Endothelial cell of umbilical vein (primary cell): Measurements from ENCODE around the gene DNAJC4. TPM values are rescaled to one million over a fixed set of nuclear protein-coding genes. Genes with fewer than 3 reads are reported as not detected.

Experiments used
- BruUV-seq: library from RNA; stranded (reverse); fragments of 400-500 nt; replicated peaks from 2 replicates; lab custom pipeline; 2021; lab: Mats Ljungman, UMichigan
- CTCF ChIA-PET: fragments of 300-600, 350-600 bp; sonication (Branson Sonifier 250); formaldehyde crosslinking; loops from one replicate; lab custom pipeline; 2021; ENCODE audit warnings: antibody characterized with exemption, inconsistent platforms; lab: Charles Lee
- POLR2A ChIA-PET: fragments of 300-600, 350-600 bp; sonication (Branson Sonifier 250); formaldehyde crosslinking; loops from one replicate; lab custom pipeline; 2021; ENCODE audit warnings: antibody characterized with exemption, inconsistent platforms; lab: Charles Lee
- DNase-seq: peaks from one replicate; pipeline ENCODE4 v3.0.0-alpha.2; 2011; ENCODE audit warnings: low read depth, low spot score
- FAIRE-seq: peaks from 2 replicates; lab custom pipeline; 2011; peaks lifted over from hg19 to GRCh38; lab: Jason Lieb, UNC
- H2AFZ ChIP-seq: 2 replicates; pipeline ENCODE4 v1.6.0; 2012; ENCODE audit warnings: low read depth, low read length, control low read depth, inconsistent platforms
- H3K27ac ChIP-seq: 2 replicates; pipeline ENCODE4 v1.5.1; 2011; ENCODE audit warnings: low read depth, mild to moderate bottlenecking, control low read depth, low read length, moderate library complexity; ENCODE audit not compliant: insufficient read depth
- H3K27me3 ChIP-seq, 2 experiments: 2 replicates each; pipeline versions ENCODE4 v1.6.0 to v1.6.1; 2011; ENCODE audit warnings: low read length in 2 of 2, mixed read lengths in 1 of 2; ENCODE audit not compliant: control insufficient read depth in 2 of 2, insufficient read depth in 2 of 2
- H3K36me3 ChIP-seq, 2 experiments: 2 replicates in 1 of 2; 3 replicates in 1 of 2; pipeline ENCODE4 v1.5.1; 2011; ENCODE audit warnings: low read length in 2 of 2, mild to moderate bottlenecking in 1 of 2, moderate library complexity in 1 of 2; ENCODE audit not compliant: control insufficient read depth in 2 of 2, insufficient read depth in 2 of 2; ENCODE audit errors: extremely low read depth in 1 of 2
- H3K4me1 ChIP-seq: 3 replicates; pipeline ENCODE4 v1.5.1; 2011; ENCODE audit warnings: mild to moderate bottlenecking, low read length; ENCODE audit not compliant: control insufficient read depth, insufficient read depth; ENCODE audit errors: extremely low read depth
- H3K4me2 ChIP-seq: 2 replicates; pipeline ENCODE4 v1.6.1; 2011; ENCODE audit warnings: low read length, control low read depth, mixed read lengths; ENCODE audit not compliant: insufficient read depth
- H3K4me3 ChIP-seq, 3 experiments: fragments of 200-600 bp in 1 of 3; sonication (generic), shearing (Covaris generic) in 1 of 3; replicated peaks in 1 of 3; 2 replicates each; pipeline ENCODE4 v1.5.1; 2011 to 2016; ENCODE audit warnings: control low read depth in 3 of 3, low read length in 3 of 3, mild to moderate bottlenecking in 2 of 3, inconsistent platforms in 1 of 3, low read depth in 1 of 3, moderate library complexity in 1 of 3; ENCODE audit not compliant: insufficient read depth in 1 of 3
- H3K79me2 ChIP-seq: 2 replicates; pipeline ENCODE4 v1.6.0; 2012; ENCODE audit warnings: low read length, inconsistent platforms; ENCODE audit not compliant: control insufficient read depth, insufficient read depth
- H3K9ac ChIP-seq: replicated peaks from 2 replicates; pipeline ENCODE3; 2011; ENCODE audit warnings: low read length, control low read depth; ENCODE audit not compliant: insufficient read depth; ENCODE audit errors: extremely low read depth
- H3K9me1 ChIP-seq: replicated peaks from 3 replicates; pipeline ENCODE4 v1.6.0; 2011; ENCODE audit warnings: mild to moderate bottlenecking, low read length; ENCODE audit not compliant: control insufficient read depth, insufficient read depth; ENCODE audit errors: extremely low read depth
- H3K9me3 ChIP-seq: replicated peaks from 2 replicates; pipeline ENCODE4 v1.5.1; 2012; ENCODE audit warnings: low read length, inconsistent platforms; ENCODE audit not compliant: control insufficient read depth, insufficient read depth
- H4K20me1 ChIP-seq: replicated peaks from 2 replicates; pipeline ENCODE3; 2011; ENCODE audit warnings: mild to moderate bottlenecking, low read length; ENCODE audit not compliant: control insufficient read depth, insufficient read depth; ENCODE audit errors: extremely low read depth
- EZH2 ChIP-seq: IDR thresholded peaks from 2 replicates; pipeline ENCODE4 v1.6.1; 2012; ENCODE audit warnings: borderline replicate concordance, low read depth, mild to moderate bottlenecking, moderate library complexity, low read length, inconsistent platforms; ENCODE audit not compliant: severe bottlenecking
- FOS ChIP-seq: IDR thresholded peaks from 2 replicates; pipeline ENCODE4 v1.6.1; 2011; ENCODE audit warnings: mild to moderate bottlenecking, low read length, moderate library complexity, borderline replicate concordance; ENCODE audit not compliant: insufficient read depth
- GATA2 ChIP-seq: IDR thresholded peaks from 2 replicates; pipeline ENCODE4 v1.7.0; 2011; ENCODE audit warnings: low read depth, mild to moderate bottlenecking, moderate library complexity, mixed read lengths, low read length; ENCODE audit not compliant: insufficient read length, insufficient read depth
- JUN ChIP-seq: IDR thresholded peaks from 2 replicates; pipeline ENCODE4 v1.6.1; 2011; ENCODE audit warnings: borderline replicate concordance, low read depth; ENCODE audit not compliant: insufficient read length, insufficient read depth
- MYC ChIP-seq: IDR thresholded peaks from one replicate; pipeline ENCODE4 v1.6.1; 2011; ENCODE audit warnings: mild to moderate bottlenecking, low read depth, low read length
- POLR2A ChIP-seq: IDR thresholded peaks from 2 replicates; pipeline ENCODE4 v1.6.1; 2012; ENCODE audit warnings: low read depth, mild to moderate bottlenecking, control low read depth, low read length
- POLR2AphosphoS5 ChIP-seq: IDR thresholded peaks from 2 replicates; pipeline ENCODE4 v1.6.1; 2012; ENCODE audit warnings: low read depth, mild to moderate bottlenecking, control low read depth, low read length, moderate library complexity; ENCODE audit not compliant: insufficient read depth
- dilution Hi-C: fragments of 300-500 bp; cut with MboI; formaldehyde crosslinking; loops from one replicate; pipeline ENCODE4 v1.15.0; 2019; ENCODE audit warnings: low sequenced_read_pairs; ENCODE audit not compliant: extremely low pct_ligation_motif_present
- intact Hi-C: fragments of 100-400 bp; cut with micrococcal nuclease; formaldehyde crosslinking; loops from one replicate; pipeline ENCODE4 v1.10.0; 2022
- polyA plus RNA-seq, 4 experiments: library from polyadenylated mRNA; depleted of rRNA in 3 of 4; stranded (reverse) in 3 of 4; unstranded in 1 of 4; fragments of >200 nt; gene quantifications; 2 replicates each; pipeline versions ENCODE4 v1.2.1 to v1.2.3, GENCODE V29; 2011 to 2012; ENCODE audit warnings: missing spikeins in 1 of 4
- total RNA-seq: library from RNA; stranded (reverse); gene quantifications from 2 replicates; pipeline ENCODE4 v1.2.3, GENCODE V29; 2021
- TF ChIP-seq, protein P1 (sequence below), 2 donors: IDR thresholded peaks; 1 replicate in 1 of 2; 2 replicates in 1 of 2; pipeline ENCODE4 v1.5.1; 2011; ENCODE audit warnings: low read length in 2 of 2, mild to moderate bottlenecking in 2 of 2, moderate library complexity in 2 of 2, control low read depth in 1 of 2, inconsistent platforms in 1 of 2, low read depth in 1 of 2; ENCODE audit not compliant: insufficient read depth in 1 of 2; ENCODE audit errors: extremely low read depth in 1 of 2
- TF ChIP-seq, protein P2 (sequence below): IDR thresholded peaks from 2 replicates; pipeline ENCODE4 v1.6.1; 2011; ENCODE audit not compliant: insufficient read depth, insufficient read length

Gene DNAJC4
- total and polyA plus RNA-seq, 2 donors (not counting 3 experiments of a cell fraction or from before 2014, with no cell fraction given) = 23.5 to 41.2 TPM

DNA sequence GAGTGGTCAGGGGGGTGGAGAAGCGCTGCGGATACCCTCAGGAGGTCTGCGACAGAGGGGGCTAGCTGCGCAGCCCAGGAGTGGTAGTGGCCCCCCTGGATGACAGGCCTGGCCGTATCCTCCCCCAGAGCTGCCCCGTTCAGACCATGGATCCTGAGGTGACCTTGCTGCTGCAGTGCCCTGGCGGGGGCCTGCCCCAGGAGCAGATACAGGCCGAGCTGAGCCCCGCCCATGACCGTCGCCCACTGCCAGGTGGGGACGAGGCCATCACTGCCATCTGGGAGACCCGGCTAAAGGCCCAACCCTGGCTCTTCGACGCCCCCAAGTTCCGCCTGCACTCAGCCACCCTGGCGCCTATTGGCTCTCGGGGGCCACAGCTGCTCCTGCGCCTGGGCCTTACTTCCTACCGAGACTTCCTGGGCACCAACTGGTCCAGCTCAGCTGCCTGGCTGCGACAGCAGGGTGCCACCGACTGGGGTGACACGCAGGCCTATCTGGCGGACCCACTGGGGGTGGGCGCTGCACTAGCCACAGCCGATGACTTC is 3.8 kb upstream of the DNAJC4 start:
- FAIRE-seq (peak; percentile 48), DNase-seq (no peak)
- Histone ChIP-seq H3K36me3 (peaks cover 0 to 4% of the 10 kb centered on the region in 2 experiments), H3K9me1 (no peaks in the 10 kb centered on the region), H3K4me1 (peaks cover 16% of the 10 kb centered on the region), H3K9ac (peak overlapping the region; percentile 56), H3K27ac (peak overlapping the region; percentile 55), H3K4me2 (peak overlapping the region; percentile 73), H3K79me2 (peaks cover 8% of the 10 kb centered on the region), H3K4me3 (peak overlapping the region; percentile 62 to 70 (median 66)), H3K27me3 (no peaks in the 10 kb centered on the region), H4K20me1 (no peaks in the 10 kb centered on the region), H3K9me3 (no peaks in the 10 kb centered on the region), H2AFZ (peak overlapping the region; percentile 52)
- intact Hi-C loops = loop anchor here (1.0 kb wide), 3 partner anchors 15 to 45 kb away; partner anchors contain the start of gene FKBP2
- BruUV-seq = TSS peak; percentile 19
- dilution Hi-C loops = no loop called here
- POLR2A ChIA-PET = interaction anchor here (0.9 to 1.2 kb wide), 5 partner anchors 12 to 91 kb away, joined by 3 to 12 read pairs (median 4); partner anchors contain the start of genes FKBP2 and PRDX5
- no peak for TF ChIP-seq FOS
- TF ChIP-seq, protein P1, sequence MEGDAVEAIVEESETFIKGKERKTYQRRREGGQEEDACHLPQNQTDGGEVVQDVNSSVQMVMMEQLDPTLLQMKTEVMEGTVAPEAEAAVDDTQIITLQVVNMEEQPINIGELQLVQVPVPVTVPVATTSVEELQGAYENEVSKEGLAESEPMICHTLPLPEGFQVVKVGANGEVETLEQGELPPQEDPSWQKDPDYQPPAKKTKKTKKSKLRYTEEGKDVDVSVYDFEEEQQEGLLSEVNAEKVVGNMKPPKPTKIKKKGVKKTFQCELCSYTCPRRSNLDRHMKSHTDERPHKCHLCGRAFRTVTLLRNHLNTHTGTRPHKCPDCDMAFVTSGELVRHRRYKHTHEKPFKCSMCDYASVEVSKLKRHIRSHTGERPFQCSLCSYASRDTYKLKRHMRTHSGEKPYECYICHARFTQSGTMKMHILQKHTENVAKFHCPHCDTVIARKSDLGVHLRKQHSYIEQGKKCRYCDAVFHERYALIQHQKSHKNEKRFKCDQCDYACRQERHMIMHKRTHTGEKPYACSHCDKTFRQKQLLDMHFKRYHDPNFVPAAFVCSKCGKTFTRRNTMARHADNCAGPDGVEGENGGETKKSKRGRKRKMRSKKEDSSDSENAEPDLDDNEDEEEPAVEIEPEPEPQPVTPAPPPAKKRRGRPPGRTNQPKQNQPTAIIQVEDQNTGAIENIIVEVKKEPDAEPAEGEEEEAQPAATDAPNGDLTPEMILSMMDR (IDR thresholded peaks at IDR 0.05; ENCODE audit: extremely low read depth in 1 of 2, insufficient read depth in 1 of 2, low read depth in 1 of 2, low read length in 2 of 2) = no peak
- no peak for TF ChIP-seq MYC
- no peak for TF ChIP-seq POLR2A
- TF ChIP-seq EZH2 = no peak
- TF ChIP-seq, protein P2, sequence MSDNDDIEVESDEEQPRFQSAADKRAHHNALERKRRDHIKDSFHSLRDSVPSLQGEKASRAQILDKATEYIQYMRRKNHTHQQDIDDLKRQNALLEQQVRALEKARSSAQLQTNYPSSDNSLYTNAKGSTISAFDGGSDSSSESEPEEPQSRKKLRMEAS = no peak
- TF ChIP-seq GATA2 = no peak
- no peak for TF ChIP-seq JUN
- TF ChIP-seq POLR2AphosphoS5 = no peak
- CTCF ChIA-PET = interaction anchor here (1.5 to 3.2 kb wide), 7 partner anchors 10 to 128 kb away, joined by 3 to 35 read pairs (median 6); partner anchors contain the start of genes CATSPERZ, ESRRA and FERMT3
